ENCODE data around the gene CTF1.

DNA sequence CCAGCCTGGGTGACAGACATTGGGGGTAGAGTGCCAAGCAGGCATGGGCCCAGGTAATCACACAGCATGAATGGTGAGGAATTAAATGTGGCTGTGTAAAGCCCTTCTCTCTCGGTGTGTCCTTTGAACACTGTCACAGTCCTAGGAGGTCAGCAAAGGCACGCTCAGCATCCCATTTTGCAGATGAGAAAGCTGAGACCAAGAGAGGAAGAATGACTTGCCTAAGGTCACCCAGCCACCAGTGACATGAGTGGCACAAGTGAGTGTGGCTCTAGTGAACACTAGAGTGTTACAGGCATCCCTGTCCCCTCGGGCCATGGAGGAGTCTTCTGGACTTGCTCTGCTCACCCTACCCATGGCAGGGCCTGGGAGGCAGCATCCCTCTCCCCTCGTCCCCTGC, 10.7 kb downstream of the CTF1 start:
- TF ChIP-seq CTCF (IDR thresholded peaks at IDR 0.05; ENCODE audit: low read length): no peak
- no peak for TF ChIP-seq EZH2phosphoT487 (IDR thresholded peaks at IDR 0.05; ENCODE audit: low read length)
